Spleen (tissue), 7 donors: ENCODE results near the gene AIG1.

Experiments
- CTCF ChIP-seq, 11 experiments: fragments of 200-600 bp in 7 of 11; fragments of 450-650 bp in 4 of 11; sonication (generic) in 4 of 11; IDR thresholded peaks in 8 of 11; conservative IDR thresholded peaks in 3 of 11; 1 replicate in 7 of 11; 2 replicates in 4 of 11; pipeline versions ENCODE4 v1.4.0 to v1.8.0; 2016 to 2021; ENCODE audit warnings: antibody characterized with exemption in 11 of 11, inconsistent platforms in 4 of 11, mild to moderate bottlenecking in 1 of 11
- POLR2A ChIP-seq, 3 donors: fragments of 450-650 bp; IDR thresholded peaks; one replicate each; pipeline ENCODE4 v1.5.1; 2017; ENCODE audit warnings: antibody characterized with exemption in 3 of 3, mild to moderate bottlenecking in 1 of 3
- POLR2AphosphoS5 ChIP-seq, 3 donors: sonication (generic); formaldehyde crosslinking; IDR thresholded peaks; one replicate each; pipeline ENCODE4 v1.5.1; 2017; ENCODE audit warnings: antibody characterized with exemption in 3 of 3
- donor health status: DM: no; HTN: no; CAD: no; lungs with moderate emphysema.
- donor health status: DM: no; HTN: no; CAD: no.
- donor health status: DM: no; HTN: no; CAD: no.

- TF ChIP-seq CTCF (IDR thresholded peaks at IDR 0.05 in 8 of 11, conservative IDR thresholded peaks at IDR 0.05 in 3 of 11) (no peak), POLR2A (IDR thresholded peaks at IDR 0.05) (no peak), POLR2AphosphoS5 (IDR thresholded peaks at IDR 0.05) (no peak)
Observed at GRCh38 chr6:143234734-143235133, 174.0 kb downstream of the AIG1 start.
